GM12865 (cell line): ENCODE measurements around the gene NCKIPSD.

Source experiments
- DNase-seq: peaks from one replicate; pipeline ENCODE4 v3.0.0; 2010; ENCODE audit warnings: low read depth
- H3K4me3 ChIP-seq: 2 replicates; pipeline ENCODE4 v1.5.1; 2011; ENCODE audit warnings: mild to moderate bottlenecking, low read depth, low read length, control low read depth
- TF ChIP-seq, protein P1 (sequence below): IDR thresholded peaks from 2 replicates; pipeline ENCODE4 v1.5.1; 2011; ENCODE audit warnings: low read length, control low read depth, low read depth, inconsistent platforms; ENCODE audit not compliant: insufficient read depth; ENCODE audit errors: missing control alignments

The NCKIPSD gene

DNA sequence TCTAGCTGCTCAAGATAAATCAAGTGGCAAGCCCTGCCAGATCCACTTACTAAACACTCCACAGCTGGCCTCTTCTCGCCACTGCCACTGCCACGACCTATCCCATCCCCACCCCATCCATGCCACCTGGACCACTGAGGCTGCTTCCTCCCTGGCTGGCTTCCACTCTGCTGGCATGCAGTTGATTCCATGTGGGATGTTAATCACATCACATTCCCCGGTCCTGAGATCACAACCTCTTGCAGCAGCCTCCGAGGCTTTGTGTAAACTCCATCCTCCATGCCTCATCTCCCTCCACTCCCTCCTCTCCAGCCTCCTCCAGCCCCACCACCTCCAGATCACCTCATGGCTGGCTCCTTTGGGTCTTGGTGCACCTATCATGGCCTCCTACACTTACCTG is 7.7 kb downstream of the NCKIPSD start:
- DNase-seq: no peak
- no peak overlapping the region for H3K4me3 ChIP-seq
- TF ChIP-seq, protein P1, sequence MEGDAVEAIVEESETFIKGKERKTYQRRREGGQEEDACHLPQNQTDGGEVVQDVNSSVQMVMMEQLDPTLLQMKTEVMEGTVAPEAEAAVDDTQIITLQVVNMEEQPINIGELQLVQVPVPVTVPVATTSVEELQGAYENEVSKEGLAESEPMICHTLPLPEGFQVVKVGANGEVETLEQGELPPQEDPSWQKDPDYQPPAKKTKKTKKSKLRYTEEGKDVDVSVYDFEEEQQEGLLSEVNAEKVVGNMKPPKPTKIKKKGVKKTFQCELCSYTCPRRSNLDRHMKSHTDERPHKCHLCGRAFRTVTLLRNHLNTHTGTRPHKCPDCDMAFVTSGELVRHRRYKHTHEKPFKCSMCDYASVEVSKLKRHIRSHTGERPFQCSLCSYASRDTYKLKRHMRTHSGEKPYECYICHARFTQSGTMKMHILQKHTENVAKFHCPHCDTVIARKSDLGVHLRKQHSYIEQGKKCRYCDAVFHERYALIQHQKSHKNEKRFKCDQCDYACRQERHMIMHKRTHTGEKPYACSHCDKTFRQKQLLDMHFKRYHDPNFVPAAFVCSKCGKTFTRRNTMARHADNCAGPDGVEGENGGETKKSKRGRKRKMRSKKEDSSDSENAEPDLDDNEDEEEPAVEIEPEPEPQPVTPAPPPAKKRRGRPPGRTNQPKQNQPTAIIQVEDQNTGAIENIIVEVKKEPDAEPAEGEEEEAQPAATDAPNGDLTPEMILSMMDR: no peak

GRCh38 chr3:48674505-48674904 is 11.2 kb downstream of the NCKIPSD start:
- TF ChIP-seq, protein P1: no peak
- no peak overlapping the region for H3K4me3 ChIP-seq
- no peak for DNase-seq

DNA sequence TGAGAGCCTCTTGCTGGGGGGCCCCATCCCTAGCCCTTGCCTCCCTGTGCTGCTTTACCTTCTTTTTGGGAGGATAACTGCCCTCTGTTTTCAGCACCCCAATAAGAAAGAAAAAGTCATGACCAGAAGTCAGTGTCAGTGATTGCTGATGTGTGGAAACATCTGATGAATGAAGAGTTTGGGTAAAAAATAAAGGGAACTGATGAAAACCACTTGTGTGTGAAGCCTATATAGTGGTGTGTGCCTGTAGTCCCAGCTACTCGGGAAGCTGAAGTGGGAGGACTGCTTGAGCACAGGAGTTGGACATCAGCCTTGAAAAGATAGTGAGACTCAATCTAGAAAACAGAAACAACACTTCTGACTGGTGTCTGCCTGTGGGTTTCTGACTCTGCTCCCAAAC is 13.2 kb downstream of the NCKIPSD start:
- TF ChIP-seq, protein P1: no peak
- DNase-seq: no peak
- no peak overlapping the region for H3K4me3 ChIP-seq

DNA sequence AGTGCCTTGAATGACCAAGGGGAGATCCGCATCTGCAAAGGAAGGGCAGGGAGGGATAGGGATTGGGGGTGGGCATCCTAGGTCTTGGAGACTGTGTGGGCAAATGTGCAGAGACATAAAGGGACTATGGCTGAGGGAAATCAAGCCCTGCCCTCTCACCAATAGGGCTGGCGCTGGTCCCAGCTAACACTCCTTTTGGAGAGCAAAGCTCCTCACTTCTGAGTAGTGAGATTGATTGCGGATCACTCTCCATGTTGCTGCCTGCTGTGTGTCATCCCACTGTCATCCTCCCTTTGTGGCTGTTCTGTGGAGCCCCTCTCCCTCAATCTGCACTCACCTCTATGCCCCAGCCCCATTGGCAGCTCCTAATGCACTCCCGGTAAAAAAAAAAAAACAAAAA is 20.8 kb downstream of the NCKIPSD start:
- no peak for DNase-seq
- TF ChIP-seq, protein P1: no peak

DNA sequence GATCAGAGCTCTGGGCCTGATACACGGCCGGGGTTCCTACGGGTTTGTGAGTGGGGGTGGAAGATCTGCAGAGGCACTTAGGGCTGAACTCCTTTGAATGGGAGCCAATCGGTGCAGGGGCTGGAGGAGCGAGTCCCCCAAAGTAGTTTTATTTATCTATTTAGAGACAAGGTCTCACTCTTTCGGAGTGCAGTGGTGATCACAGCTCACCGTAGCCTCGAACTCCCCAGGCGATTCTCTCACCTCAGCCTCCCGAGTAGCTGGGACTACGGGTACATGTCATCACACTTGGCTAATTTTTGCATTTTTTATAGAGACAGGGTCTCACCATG is 21.4 kb downstream of the NCKIPSD start:
- H3K4me3 ChIP-seq: no peak overlapping the region
- no peak for DNase-seq
- TF ChIP-seq, protein P1: no peak

More for the DNA sequence above, 20.8 kb downstream of the NCKIPSD start:
- no peak overlapping the region for H3K4me3 ChIP-seq

DNA sequence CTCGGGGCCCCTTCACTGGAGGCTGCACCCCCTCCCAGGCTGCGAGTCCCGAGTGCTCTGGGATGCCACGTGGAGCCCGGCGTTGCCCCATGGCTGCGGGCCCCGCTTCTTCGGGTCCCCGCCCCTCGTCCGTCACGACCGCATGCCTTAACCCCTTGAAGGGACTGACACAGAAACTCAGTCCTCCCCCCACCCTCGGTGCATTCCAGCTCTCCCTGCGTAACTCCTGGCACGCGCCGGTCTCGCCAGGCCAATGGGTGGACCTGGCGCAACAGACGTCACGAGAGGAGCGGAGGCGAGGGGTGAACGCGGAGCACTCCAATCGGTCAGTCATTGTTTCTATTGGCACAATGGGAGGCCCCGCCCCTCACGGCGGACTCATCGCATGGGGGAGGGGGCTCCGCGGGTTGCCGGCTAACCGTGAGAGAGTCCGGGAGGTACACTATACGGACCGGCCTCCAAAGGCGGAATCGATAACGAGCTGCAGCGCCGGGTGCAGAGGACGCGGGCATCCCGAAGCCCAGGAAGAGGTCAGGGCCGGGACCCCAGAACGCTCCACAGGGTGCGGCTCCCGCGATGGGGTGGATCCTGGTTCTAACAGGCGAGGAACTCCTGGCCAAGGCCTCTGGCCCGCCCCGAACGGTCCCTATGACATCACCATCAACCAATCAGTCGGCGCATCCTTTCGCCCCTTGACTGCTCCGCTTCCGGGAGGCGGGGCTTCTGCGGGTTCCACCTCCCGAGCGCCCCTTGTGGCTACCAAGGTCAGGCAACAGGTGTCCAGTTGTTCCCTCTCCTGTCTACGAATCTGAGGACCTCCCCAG is 22.0 kb downstream of the NCKIPSD start:
- peak overlapping the region; percentile 72 for H3K4me3 ChIP-seq
- peak; percentile 98 for DNase-seq
- TF ChIP-seq, protein P1: peak; percentile 89
